Osteocyte (in vitro differentiated cells): Measurements from ENCODE around the gene CALR3. TPM values are rescaled to one million over a fixed set of nuclear protein-coding genes. Genes with fewer than 3 reads are reported as not detected.

Experiments
- DNase-seq: peaks from one replicate; pipeline ENCODE4 v3.0.0; 2021; ENCODE audit warnings: mixed read lengths; ENCODE audit not compliant: unreplicated experiment; ENCODE audit errors: extremely low spot score
- H3K27ac Mint-ChIP-seq: one replicate; pipeline ENCODE4 v1.8.0; 2021; ENCODE audit warnings: mild to moderate bottlenecking, mixed read lengths; ENCODE audit not compliant: unreplicated experiment
- H3K27me3 Mint-ChIP-seq: one replicate; pipeline ENCODE4 v1.8.0; 2021; ENCODE audit warnings: mixed read lengths; ENCODE audit not compliant: unreplicated experiment
- H3K36me3 Mint-ChIP-seq: one replicate; pipeline ENCODE4 v1.8.0; 2021; ENCODE audit warnings: mixed read lengths; ENCODE audit not compliant: unreplicated experiment
- H3K4me1 Mint-ChIP-seq: one replicate; pipeline ENCODE4 v1.8.0; 2021; ENCODE audit warnings: mixed read lengths; ENCODE audit not compliant: unreplicated experiment
- H3K4me3 Mint-ChIP-seq: one replicate; pipeline ENCODE4 v1.8.0; 2021; ENCODE audit warnings: mild to moderate bottlenecking, moderate library complexity, mixed read lengths; ENCODE audit not compliant: unreplicated experiment
- H3K9me3 Mint-ChIP-seq: one replicate; pipeline ENCODE4 v1.8.0; 2021; ENCODE audit warnings: mixed read lengths; ENCODE audit not compliant: unreplicated experiment
- total RNA-seq: library from RNA; stranded (reverse); gene quantifications from 2 replicates; pipeline ENCODE4 v1.2.1, GENCODE V29; 2021
- TF ChIP-seq, protein P1 (sequence below): fragments of 200-600 bp; sonication (generic); IDR thresholded peaks from 2 replicates; pipeline ENCODE4 v1.5.0; 2021; ENCODE audit warnings: antibody characterized with exemption, mild to moderate bottlenecking, moderate library complexity

The CALR3 gene
- total RNA-seq, 1 donor from 2014 or later, result not detected

DNA sequence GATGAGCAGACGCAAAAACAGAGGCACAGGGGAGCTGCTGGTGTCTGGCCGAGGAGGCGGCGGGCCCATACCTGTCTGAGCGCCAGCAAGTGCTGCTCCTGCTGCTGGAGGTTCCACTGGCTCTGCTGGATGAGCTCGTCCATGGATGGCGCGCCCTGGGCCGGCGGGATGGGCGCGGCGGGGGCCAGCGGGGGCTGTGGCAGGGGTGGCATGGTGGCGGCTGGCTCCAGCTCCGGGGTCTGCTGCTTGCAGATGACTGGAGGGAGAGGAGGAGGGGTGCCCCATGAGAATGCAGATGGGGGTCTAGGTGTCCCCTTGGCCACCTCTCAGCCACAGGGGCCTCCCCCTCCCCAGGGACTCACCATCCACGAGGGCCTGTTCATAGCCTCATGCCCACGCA is 39.4 kb upstream of the CALR3 start:
- Mint-ChIP-seq H3K36me3 (peaks cover 38% of the 10 kb centered on the region), H3K9me3 (no peaks in the 10 kb centered on the region), H3K4me3 (no peak overlapping the region), H3K27me3 (no peaks in the 10 kb centered on the region), H3K27ac (no peak overlapping the region), H3K4me1 (peaks cover 7% of the 10 kb centered on the region)
- DNase-seq, result no peak
- TF ChIP-seq, protein P1, sequence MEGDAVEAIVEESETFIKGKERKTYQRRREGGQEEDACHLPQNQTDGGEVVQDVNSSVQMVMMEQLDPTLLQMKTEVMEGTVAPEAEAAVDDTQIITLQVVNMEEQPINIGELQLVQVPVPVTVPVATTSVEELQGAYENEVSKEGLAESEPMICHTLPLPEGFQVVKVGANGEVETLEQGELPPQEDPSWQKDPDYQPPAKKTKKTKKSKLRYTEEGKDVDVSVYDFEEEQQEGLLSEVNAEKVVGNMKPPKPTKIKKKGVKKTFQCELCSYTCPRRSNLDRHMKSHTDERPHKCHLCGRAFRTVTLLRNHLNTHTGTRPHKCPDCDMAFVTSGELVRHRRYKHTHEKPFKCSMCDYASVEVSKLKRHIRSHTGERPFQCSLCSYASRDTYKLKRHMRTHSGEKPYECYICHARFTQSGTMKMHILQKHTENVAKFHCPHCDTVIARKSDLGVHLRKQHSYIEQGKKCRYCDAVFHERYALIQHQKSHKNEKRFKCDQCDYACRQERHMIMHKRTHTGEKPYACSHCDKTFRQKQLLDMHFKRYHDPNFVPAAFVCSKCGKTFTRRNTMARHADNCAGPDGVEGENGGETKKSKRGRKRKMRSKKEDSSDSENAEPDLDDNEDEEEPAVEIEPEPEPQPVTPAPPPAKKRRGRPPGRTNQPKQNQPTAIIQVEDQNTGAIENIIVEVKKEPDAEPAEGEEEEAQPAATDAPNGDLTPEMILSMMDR, result no peak

DNA sequence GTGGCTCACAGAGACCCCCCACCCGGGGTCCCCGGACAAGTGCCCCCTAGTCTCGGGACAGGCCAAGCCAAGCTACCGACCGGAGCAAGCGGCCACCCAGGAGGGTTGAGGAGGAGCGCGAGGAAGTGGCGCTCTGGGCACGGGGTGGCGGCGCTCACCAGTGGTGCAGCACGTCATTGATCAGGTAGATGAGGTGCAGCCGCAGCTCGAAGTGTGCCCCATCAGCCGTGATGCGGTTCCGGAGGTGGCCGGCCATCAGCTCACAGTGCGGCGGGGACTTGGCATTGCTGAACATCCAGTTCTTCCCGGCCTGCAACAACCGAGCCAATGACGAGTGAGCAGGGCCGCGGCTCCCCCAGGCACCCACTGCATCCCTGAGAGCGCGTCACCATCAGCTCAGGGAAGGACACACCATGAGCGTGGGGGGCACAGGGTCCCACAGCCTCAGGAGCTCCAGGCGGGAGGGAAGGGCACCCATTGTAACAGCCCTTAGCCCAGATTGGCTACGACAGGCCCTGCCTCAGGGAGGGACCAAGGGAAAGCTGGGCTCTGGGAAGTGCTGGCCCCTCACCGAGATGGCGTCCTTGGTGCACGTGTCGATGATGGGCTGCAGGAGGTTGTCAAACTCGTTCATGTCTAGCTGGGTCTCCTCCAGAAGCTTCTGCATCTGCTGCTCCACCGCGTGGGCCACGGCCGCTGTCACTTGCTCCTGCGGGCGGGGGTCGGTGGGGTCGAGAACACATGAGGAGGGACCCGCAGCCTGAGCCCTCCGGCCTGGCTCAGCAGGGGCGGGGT is 36.7 kb upstream of the CALR3 start:
- TF ChIP-seq, protein P1, result no peak
- H3K27me3 Mint-ChIP-seq, result no peaks in the 10 kb centered on the region
- no peaks in the 10 kb centered on the region for H3K9me3 Mint-ChIP-seq
- H3K4me3 Mint-ChIP-seq, result no peak overlapping the region
- H3K27ac Mint-ChIP-seq, result no peak overlapping the region
- no peak for DNase-seq
- H3K4me1 Mint-ChIP-seq, result peaks cover 1% of the 10 kb centered on the region
- peaks cover 38% of the 10 kb centered on the region for H3K36me3 Mint-ChIP-seq

DNA sequence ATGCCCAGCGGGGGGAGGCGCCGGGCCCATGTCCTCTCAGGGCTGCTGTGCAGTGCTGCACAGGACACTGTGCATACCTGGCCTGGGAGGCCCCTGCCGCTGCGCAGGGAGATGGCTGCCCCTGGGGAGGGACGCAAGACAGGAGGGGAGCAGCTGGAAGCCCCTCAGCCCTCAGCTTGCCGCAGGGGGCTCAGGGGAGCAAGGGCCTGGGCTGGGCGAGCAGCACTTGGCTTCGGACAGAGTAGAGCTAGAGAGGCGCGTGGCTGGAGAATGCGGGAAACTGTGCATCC is 35.4 kb upstream of the CALR3 start:
- Mint-ChIP-seq H3K27me3 (no peaks in the 10 kb centered on the region), H3K36me3 (peaks cover 37% of the 10 kb centered on the region), H3K4me1 (no peaks in the 10 kb centered on the region), H3K4me3 (no peak overlapping the region), H3K27ac (no peak overlapping the region), H3K9me3 (no peaks in the 10 kb centered on the region)
- DNase-seq, result no peak
- TF ChIP-seq, protein P1, result no peak

- TF ChIP-seq, protein P1, result no peak
- DNase-seq, result no peak
- Mint-ChIP-seq H3K36me3 (peaks cover 37% of the 10 kb centered on the region), H3K27ac (no peak overlapping the region), H3K9me3 (no peaks in the 10 kb centered on the region), H3K4me1 (no peaks in the 10 kb centered on the region), H3K27me3 (no peaks in the 10 kb centered on the region), H3K4me3 (no peak overlapping the region)
Observed at GRCh38 chr19:16530540-16531379, 34.8 kb upstream of the CALR3 start.

DNA sequence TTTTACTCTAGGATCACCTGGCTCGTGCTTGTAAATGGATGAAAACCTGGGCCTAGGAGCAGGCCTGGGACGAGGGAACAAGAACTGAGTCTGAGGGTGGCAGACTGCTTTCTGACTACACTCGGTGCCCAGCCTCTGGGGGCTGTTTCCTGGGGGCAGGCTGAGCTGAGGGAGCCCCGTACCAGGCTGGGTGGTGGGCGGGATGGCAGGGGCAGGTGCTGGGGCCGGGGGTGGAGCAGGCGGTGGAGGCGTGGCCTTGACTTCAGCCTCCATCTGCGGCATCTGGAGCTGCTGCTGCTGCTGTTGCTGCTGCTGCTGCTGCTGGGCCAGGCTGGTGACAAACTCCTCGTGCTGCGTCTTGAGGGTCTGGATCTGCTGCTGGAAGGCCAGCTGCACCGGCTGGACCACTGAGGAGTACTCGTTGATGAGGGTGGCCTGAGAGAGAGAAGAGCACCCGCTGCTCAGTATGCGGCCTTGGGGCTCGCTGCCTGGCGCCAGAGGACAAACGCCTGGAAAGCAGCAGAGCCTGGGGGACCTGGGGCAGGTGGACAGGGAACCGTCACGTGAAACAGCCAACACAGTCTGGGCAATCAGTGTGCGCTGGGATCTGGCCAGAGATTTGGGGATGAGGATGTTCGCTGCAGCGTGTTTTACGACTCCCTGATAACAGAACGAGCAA is 33.6 kb upstream of the CALR3 start:
- peaks cover 36% of the 10 kb centered on the region for H3K36me3 Mint-ChIP-seq
- H3K27me3 Mint-ChIP-seq, result no peaks in the 10 kb centered on the region
- no peaks in the 10 kb centered on the region for H3K9me3 Mint-ChIP-seq
- H3K27ac Mint-ChIP-seq, result no peak overlapping the region
- H3K4me1 Mint-ChIP-seq, result no peaks in the 10 kb centered on the region
- no peak for DNase-seq
- TF ChIP-seq, protein P1, result no peak
- H3K4me3 Mint-ChIP-seq, result no peak overlapping the region
